ENCODE data around the gene PTTG1IP.

DNA sequence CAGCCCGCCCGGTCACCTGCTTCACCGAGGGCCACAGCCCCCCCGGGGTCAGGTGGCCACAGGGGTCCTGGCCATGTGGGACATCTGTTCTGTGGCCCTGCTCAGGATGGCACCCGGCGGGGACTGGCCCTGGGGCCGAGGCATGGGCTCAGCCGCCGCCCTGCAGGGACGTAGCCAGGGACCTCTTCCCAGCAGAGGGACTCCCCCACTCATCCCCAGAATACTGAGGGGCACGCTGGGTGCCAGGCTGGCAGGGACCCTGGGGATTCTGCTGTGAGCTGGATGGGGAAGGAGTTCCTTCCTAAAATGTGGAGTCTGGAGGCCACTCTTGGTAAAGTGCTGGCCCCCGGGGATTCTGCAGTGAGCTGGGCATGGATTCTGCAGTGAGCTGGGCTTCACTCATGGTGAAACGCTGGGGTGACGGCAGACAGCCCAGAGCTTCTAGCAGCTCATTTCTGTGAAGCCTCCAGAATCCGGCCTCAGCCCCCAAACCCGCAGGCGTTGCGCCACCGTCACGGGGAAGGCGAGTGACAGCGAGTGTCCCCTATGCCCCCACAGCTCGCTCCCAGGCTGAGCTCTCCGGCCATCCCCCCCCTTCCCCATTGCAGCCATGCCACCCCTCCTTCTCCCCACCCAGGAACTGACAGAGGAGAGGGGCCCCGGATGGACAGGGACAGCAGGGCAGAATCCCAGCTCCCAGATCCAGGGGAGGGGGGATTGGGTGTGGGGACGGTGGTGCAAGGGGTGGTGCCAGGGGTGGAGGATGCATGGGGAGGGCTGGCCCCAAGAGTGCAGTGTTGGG is 45.8 kb upstream of the PTTG1IP start:
- TF ChIP-seq, protein P1, sequence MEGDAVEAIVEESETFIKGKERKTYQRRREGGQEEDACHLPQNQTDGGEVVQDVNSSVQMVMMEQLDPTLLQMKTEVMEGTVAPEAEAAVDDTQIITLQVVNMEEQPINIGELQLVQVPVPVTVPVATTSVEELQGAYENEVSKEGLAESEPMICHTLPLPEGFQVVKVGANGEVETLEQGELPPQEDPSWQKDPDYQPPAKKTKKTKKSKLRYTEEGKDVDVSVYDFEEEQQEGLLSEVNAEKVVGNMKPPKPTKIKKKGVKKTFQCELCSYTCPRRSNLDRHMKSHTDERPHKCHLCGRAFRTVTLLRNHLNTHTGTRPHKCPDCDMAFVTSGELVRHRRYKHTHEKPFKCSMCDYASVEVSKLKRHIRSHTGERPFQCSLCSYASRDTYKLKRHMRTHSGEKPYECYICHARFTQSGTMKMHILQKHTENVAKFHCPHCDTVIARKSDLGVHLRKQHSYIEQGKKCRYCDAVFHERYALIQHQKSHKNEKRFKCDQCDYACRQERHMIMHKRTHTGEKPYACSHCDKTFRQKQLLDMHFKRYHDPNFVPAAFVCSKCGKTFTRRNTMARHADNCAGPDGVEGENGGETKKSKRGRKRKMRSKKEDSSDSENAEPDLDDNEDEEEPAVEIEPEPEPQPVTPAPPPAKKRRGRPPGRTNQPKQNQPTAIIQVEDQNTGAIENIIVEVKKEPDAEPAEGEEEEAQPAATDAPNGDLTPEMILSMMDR (IDR thresholded peaks at IDR 0.05) = no peak
- TF ChIP-seq ZFX (IDR thresholded peaks at IDR 0.05; ENCODE audit: borderline replicate concordance) = no peak

All from 22Rv1 (cell line).